Hepatic stellate cell (primary cell): ENCODE results near the gene TM6SF1.
"Not testable (repeated sequence)": the region's sequence is repeated elsewhere in the genome, so short reads cannot be mapped to it uniquely, and the experiment has no call there.

ENCODE experiments used
- DNase-seq: peaks from one replicate; pipeline ENCODE4 v3.0.0; 2011; ENCODE audit warnings: low spot score

TM6SF1 gene

DNA sequence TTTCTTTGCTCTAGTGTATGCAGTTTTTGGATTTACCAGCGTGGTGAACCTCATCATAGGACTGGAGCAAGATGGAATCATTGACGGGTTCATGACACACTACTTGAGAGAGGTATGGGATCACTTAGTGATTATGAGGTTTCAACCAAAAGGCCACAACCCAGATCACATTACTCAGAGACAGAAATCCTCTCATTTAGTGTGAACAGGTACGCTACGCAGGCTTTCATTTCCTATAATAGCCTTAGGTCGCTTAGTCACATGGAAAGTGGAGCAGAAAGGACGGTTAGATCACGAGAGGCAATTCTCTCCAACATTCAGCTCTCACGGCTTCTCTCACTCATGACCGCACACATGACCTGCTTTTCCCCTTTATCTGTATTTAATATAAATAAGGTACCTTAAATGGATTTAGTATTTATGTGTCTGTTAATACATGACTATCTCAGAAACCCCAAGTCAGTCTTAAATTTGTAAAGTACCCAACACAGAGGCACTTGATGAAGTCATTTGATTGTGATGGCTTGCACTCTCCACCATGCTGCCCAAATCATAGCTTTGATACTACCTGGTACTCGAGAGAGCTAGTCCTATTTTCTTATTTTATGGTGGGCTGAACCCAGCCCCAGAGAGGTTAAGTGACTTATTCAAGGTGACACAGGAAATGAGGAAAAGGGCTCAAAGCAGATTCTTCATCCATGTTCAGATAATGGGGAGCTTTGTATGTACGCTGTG lies 8.6 kb downstream of the TM6SF1 start:
- DNase-seq = no peak

DNA sequence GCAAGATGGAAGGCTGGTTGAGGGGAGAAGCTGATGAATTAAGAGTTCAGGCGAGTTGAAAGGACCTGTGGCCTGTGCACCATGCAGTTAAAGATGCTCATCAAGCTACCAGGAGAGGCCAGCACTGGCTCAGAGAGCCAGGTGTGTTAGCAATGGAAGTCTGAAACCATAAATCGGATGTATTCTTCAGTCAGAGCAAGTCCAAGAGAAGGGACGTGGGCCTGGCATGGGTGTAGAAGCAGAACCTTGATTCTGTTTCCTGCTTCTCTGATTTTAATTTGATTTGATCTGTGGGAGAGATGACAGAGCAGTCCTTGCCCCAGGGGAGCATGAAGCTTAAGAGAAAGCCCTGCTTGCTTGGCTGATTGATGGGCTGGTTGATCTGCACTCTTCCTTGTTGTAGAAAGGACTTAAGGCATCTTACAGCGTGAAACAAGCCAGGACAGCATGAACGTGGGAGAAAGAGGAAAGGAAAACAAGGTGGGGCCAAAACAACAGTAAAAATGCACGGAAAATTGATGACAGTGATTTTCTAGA lies 10.9 kb downstream of the TM6SF1 start:
- DNase-seq = no peak

DNA sequence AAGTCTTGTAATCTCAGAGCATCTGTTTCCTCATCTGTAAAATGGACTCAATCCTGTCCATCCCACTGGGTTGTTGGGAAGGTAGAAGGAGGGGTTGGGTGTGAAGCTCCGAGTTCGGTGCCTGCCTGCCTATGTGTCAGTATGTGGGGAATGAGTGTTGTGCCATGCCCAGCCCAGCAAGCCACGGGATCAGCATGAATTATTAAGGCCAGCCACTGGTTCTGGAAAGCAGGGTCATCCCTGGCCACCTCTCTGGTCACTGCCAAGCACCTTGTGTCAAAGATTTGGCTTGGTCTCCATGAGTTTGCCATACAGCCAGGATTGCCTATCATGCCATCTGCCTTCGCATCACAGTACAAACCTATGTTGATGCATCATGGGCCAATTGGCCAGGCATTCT lies 11.5 kb downstream of the TM6SF1 start:
- no peak for DNase-seq

DNA sequence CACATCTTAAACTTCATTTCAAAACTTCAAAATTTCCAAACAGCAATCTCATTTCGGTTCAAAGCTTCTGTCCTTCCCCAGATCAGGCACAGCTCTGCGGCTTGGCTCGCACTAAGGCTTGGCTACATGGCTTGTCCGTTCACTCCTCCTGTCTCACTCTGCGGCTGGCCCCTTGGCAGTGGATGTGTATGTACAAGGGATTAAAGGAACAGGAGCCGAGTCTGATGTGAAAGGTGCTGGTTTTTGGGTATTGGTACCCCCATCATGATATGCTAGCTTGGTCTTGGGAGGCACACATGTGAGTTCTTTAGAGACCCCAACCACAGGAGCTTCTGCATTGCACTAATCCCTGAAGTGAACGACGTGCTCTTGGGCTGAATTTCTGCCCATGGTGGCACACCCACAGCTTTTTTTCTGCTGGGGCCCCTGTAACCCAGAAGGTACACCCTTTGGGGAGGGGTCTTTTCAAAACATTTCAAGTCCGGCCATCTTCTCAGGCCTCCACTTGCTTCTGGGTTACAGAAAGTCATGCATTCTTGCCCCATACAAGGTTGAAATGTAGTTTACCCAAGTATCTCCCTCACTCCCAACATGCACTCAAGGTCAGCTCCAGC lies 12.6 kb downstream of the TM6SF1 start:
- no peak for DNase-seq

DNA sequence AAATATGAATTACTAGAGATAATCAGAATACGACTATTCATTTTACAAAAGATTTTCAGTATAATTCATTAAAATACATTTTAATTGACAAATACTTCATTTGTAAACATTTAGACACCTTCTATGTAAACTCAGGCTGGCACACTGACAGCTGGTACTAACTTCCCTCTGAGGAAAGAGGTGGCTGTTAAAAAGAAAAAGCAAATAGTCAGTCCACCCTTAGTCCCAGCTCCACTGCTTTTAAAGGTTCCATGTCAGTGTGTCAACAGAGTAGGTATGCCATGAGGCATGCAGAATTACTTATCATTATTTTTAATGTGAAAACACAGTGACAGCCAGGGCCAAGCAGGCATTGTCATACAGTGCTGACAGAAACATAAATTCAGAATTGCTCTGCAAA lies 16.1 kb downstream of the TM6SF1 start:
- DNase-seq = no peak

DNA sequence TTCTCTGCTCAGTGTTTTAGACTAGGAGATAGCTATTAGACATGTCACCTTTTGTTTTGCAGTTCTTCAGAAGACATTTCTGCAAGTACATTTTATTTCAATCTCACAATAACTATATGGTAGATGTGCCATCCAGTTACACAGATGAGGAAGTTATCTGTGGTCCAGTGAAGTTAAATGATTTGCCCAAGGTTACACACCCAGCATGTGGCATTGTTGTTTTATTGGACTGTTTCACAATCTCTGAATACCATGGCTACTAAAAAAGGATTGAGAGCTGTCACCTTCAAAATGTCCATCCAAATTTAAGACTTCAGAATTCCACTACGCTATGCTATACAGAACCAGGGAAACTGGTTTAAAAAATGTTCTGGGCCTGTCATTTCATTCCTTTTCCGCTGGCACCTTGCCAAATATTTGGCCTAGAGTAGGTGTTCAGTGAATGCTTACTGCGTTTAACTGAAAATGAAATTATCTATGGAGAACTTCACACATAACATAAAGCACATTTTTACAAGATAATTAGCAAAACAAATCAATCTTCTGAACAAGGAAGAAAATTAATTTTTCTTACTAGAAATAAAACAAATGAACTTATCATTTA lies 20.2 kb downstream of the TM6SF1 start:
- DNase-seq = no peak

DNA sequence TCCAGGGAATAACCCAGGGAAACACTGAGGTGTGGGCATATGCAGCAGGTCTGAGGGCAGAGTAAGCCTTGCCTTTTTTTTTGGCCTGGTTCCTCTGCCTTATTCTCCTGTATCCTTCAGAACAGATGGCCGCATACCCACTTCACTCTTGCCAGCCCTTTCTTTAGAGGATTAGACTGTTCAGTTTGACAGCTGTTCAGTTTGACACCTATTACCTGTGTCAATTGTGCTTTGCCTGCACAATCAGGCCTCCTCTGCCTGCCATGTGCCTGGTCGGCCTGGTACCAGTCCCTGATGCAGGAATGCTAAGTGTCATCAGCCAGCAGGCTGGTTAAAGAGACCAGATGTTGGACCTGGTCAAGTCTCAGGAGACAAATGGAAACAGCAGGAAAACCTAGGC lies 22.3 kb downstream of the TM6SF1 start:
- DNase-seq = no peak

DNA sequence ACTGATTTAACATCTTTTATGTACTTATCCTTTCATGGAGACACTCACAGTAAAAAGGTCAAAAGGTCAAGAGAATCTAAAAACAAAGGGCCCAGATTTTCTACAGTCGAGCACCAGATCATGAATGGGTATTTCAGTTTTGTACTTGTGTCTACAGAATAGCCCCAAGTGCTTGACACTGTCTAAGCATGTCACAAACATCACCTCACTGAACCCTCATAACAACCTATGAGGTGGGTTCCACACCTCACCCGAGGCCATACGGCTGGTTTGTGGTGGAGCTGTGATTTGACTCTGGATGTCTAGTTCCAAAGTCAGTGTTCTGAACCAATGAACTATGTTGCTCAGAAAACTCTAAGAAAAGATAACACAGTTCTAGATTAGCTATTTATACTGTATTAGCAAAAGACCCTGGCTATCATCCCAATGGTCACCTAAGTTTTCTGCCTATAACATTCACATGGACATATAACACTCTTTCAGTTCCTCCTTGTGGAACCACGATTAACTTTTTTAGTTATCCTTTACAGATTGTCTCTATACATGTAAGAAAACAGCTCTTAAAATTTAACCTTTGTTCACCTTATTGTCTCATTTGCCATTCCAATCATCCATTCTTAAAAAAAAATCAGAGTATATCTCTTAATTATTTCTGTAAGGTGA lies 25.5 kb downstream of the TM6SF1 start:
- no peak for DNase-seq

DNA sequence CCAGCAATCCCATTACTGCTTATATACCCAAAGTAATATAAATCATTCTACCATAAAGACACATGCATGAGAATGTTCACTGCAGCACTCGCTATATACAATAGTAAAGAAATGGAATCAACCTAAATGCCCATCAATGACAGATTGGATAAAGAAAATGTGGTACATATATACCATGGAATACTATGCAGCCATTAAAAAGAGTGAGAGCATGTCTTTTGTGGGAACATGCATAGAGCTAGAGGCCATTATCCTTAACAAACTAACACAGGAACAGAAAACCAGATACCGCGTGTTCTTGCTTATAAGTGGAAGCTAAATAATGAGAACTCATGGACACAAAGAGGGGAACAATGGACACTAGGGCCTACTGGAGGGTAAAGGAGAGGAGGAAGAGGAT lies 34.7 kb downstream of the TM6SF1 start:
- not testable (repeated sequence) for DNase-seq

DNA sequence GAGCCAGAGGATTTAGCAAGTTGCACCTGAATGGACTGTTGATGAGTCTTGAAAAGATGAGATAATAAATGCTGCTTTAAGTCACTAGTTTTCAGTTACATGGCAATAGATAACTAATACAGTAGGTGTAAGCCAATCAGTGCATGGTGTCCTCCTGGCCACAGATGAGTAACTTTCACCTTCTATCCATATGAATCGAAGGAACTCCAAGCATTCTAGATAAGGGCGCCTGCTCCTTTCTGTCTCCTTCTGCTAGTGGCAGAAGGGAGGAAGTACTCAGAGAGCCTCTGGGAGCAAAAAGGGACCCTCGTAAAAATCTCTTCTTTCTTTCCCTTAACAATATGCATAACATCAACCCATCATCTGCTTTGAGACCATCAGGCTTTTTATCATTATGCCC lies 37.3 kb downstream of the TM6SF1 start:
- DNase-seq = no peak

DNA sequence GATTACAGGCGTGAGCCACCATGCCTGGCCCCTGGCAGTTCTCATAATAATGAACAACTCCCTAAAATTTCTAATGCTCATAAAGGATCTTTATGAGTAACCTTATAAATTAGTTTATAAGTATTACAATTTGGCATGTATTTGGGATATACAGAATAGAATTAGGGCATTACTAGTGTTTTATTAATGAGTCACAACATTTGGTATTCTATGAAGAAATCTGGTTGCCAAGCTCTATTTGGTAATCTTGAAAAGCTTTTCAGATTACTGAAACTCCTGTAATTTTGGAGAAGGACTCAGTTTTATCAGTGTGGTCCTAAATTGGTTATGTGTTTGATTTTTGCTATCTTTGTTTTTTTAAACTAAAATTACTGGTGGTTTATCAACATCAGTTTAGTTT lies 45.8 kb downstream of the TM6SF1 start:
- peak; percentile 4 for DNase-seq

DNA sequence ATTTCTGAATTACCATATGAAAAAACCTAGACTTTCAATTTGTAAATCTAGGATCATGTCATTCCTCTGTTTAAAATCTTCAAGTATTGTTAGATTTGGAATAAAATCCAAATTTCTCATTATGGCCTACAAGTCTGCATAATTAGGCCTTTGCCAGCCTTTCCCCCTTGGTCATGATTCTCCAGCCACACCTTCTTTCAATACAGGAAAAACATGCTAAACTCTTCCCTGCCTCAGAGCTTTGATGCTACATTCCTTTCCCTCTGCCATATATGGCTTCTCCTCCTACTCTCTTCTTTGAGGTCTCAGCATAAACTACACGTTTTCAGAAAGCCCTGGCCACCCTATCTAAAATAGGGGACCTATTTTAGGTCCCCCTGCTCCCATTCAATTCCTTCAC lies 48.5 kb downstream of the TM6SF1 start:
- DNase-seq = no peak

DNA sequence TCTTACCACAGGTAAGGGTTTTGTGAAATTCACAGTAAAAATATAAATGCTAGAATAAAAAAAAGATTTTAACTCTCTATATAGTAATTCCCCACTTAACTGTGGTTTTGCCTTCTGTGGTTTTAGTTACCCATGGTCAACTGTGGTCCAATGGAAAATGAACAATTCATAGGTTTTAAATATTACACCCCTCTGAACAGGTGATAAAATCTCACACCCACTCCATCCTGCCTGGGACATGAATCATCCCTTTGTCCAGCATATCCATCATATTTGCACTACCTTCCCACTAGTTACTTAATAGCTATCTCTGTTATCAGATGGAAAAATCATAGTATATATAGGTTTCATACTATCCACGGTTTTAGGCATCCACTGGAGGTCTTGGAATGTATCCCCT lies 50.9 kb downstream of the TM6SF1 start:
- no peak for DNase-seq

DNA sequence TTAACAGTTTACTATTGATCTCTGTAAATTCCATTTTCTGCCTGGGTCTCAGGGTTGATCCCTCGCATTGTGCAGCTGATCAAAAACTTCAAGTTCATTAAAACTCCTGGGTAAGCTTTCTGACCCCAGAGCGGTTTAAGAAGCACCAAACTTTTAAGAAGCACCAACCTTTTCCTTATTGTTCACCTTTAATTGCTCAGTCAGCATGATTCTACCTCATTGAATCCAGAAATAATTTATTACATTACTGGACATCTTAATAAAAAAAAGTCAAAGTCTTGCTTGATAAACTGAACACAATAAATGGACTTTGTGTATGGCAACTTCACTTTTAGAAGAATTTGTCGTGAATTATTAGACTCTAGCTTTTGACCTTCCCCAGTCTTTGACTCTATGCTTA lies 53.3 kb downstream of the TM6SF1 start:
- DNase-seq = no peak

DNA sequence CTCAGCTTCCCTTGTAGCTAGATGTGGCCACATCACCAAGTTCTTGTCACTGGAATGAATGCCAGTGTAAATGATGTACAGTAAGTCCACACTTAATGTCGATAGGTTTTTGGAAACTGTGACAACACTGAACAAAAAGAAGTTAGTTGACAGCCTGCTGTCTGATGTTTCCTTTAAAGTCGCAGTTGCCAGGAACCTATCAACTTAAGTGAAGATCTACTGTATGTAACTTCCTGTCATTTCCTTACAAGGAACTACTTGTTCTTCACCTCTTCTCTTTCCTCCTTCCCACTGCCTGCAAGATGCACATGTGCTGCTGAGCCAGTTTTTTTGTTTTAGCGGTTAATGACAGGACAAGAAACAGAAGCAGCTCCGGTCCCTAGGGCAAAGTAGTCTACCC lies 55.6 kb downstream of the TM6SF1 start:
- DNase-seq = no peak

DNA sequence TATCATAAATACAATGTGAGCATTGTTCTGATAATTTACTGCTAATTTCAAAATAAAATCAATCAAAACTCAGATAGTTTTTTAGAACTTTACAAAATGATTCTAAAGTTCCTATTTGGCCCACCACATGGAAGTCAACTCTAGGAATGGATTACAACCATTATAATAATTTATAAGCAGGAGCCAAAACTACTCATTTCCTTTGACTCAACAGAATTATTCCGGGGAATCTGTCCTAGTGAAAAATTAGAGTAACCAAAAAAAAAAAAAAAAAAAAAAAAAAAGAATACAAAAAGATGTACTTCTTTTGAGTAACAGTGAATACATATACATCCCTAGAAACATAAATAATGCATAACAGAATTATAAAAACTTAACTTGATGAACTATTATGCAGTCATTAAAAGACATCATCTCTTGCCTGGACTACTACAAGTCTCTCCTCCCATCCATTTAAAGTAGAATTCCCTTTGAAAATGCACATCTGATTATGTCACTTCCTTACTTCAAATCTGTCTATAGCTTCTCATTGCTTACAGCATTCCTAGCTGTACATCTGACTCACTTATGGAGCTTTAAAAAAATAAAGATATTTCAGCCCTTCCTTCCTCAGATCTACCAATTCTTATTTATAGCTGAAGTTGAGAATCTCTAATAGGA lies 56.8 kb downstream of the TM6SF1 start:
- peak; percentile 14 for DNase-seq

DNA sequence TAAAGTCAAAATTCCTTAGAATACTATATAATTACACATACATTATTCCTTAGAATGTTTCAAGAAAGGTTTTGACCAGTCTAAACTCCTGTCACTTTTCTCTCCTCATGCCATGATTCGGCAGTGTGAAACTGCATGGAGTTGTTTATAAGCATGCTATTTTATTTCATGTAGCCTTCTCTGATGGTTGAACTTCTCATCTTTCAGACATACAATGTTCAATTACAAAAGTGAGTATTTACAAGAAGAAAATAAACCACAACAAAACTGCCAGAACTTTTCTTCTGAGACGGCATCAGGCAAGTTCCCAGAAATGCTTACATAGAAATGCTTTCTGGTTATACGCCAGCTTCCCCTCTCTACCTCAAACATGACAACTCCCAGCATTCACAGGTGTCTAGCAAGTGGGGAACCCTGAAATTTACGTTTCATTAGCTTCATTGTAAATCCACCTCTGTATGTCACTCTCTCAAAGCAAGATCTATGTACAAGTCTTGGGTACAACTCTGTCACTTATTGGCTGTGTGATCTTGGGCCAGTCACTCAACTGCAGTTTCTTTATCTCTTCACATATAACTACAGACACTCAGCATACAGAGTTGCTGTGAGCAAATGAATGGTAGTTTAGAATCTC lies 57.4 kb downstream of the TM6SF1 start:
- DNase-seq = no peak

DNA sequence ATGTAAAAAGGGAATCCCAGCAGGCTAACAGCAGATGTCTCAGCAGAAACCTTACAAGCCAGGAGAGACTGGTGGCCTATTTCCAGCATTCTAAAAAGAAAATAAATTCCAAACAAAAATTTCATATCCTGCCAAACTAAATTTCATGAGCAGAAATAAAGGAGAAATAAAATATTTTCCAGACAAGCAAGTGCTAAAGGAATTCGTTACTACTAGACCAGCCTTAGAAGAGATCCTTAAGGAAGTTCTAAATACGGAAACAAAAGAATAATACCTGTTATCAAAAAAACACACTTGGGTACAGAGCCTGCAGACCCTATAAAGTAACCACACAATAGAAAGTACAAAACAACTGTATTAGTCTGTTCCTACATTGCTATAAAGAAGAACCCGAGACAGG lies 58.8 kb downstream of the TM6SF1 start:
- no peak for DNase-seq

DNA sequence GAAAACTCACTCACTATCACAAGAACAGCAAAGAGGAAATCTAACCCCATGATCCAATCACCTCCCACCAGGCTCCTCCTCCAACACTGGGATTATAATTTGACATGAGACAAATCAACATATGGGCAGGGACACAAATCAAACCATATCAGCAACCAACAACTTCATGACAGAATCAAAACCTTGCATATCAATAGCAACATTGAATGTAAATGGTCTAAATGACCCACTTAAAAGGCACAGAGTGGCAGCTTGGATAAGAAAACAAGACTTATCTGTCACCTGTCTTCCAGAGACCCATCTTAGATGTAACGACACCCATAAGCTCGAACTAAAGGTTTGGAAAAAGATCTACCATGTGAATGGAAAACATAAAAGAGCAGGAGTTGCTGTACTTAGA lies 59.4 kb downstream of the TM6SF1 start:
- no peak for DNase-seq

DNA sequence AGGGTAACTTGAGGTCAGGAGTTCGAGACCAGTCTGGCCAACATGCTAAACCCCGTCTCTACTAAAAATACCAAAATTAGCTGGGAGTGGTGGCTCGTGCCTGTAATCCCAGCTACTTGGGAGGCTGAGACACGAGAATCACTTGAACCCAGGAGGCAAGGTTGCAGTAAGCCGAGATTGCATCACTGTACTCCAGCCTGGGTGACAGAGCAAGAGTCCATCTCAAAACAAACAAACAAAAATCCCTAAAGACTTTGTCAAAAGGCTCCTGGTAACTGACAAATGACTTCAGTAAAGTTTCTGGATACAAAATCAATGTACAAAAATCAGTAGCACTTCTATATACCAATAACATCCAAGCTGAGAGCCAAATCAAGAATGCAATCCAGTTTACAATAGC lies 62.1 kb downstream of the TM6SF1 start:
- DNase-seq = not testable (repeated sequence)

DNA sequence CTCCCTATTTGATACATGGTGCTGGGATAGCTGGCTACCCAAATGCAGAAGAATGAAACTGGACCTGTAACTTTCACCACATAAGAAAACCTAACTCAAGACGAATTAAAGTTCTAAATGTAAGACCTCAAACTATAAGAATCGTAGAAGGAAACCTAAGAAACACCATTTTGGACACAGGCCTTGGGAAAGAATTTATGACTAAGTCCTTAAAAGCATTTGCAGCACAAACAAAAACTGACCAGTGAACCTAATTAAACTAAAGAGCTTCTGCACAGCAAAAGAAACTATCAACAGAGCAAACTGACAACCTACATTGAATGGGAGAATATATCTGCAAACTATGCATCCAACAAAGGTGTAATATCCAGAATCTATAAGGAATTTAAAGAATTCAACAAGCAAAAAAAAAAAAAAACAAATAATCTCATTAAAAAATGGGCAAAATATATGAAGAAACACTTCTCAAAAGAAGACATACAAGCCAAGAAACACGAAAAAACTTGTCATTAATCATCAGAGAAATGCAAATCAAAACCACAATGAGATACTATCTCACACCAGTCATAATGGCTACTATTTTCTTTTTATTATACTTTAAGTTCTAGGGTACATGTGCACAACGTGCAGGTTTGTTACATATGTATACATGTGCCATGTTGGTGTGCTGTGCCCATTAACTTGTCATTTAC lies 63.2 kb downstream of the TM6SF1 start:
- no peak for DNase-seq
